Fibroblast of lung (primary cell): Measurements from ENCODE around the gene GNPTG. TPM values are rescaled to one million over a fixed set of nuclear protein-coding genes. Genes with fewer than 3 reads are reported as not detected.

ENCODE experiments used
- DNase-seq, 2 donors: peaks; one replicate each; pipeline versions ENCODE4 v3.0.0 to v3.0.0-alpha.2; 2010; ENCODE audit warnings: low read depth in 2 of 2
- H2AFZ ChIP-seq: 2 replicates; pipeline ENCODE4 v1.5.1; 2012; ENCODE audit warnings: low read length, control low read depth, inconsistent platforms
- H3K27ac ChIP-seq: 2 replicates; pipeline ENCODE4 v1.5.1; 2011; ENCODE audit warnings: low read length, control low read depth; ENCODE audit not compliant: insufficient read depth
- H3K27me3 ChIP-seq: 2 replicates; pipeline ENCODE4 v1.5.1; 2011; ENCODE audit warnings: mild to moderate bottlenecking, low read length; ENCODE audit not compliant: control insufficient read depth, insufficient read depth
- H3K36me3 ChIP-seq: 2 replicates; pipeline ENCODE4 v1.5.1; 2011; ENCODE audit warnings: low read length; ENCODE audit not compliant: control insufficient read depth, insufficient read depth
- H3K4me1 ChIP-seq: 2 replicates; pipeline ENCODE4 v1.5.1; 2011; ENCODE audit warnings: low read length; ENCODE audit not compliant: control insufficient read depth, insufficient read depth; ENCODE audit errors: extremely low read depth
- H3K4me2 ChIP-seq: 2 replicates; pipeline ENCODE4 v1.5.1; 2011; ENCODE audit warnings: low read length, control low read depth; ENCODE audit not compliant: insufficient read depth; ENCODE audit errors: extremely low read depth
- H3K4me3 ChIP-seq, 4 experiments: fragments of 200-600 bp in 1 of 4; sonication (generic) in 1 of 4; replicated peaks in 1 of 4; 2 replicates each; pipeline ENCODE4 v1.5.1; 2011 to 2016; ENCODE audit warnings: low read length in 4 of 4, low read depth in 3 of 4, mild to moderate bottlenecking in 3 of 4, control low read depth in 2 of 4, inconsistent platforms in 1 of 4, mixed read lengths in 1 of 4; ENCODE audit not compliant: insufficient read depth in 1 of 4; ENCODE audit errors: control extremely low read depth in 1 of 4
- H3K79me2 ChIP-seq: 2 replicates; pipeline ENCODE4 v1.5.1; 2012; ENCODE audit warnings: mild to moderate bottlenecking, low read length, inconsistent platforms; ENCODE audit not compliant: control insufficient read depth, insufficient read depth
- H3K9ac ChIP-seq: 2 replicates; pipeline ENCODE4 v1.5.1; 2011; ENCODE audit warnings: mild to moderate bottlenecking, low read length, control low read depth; ENCODE audit not compliant: insufficient read depth
- H3K9me3 ChIP-seq: 2 replicates; pipeline ENCODE4 v1.5.1; 2012; ENCODE audit warnings: low read depth, low read length; ENCODE audit not compliant: control insufficient read depth, insufficient read depth
- H4K20me1 ChIP-seq: 2 replicates; pipeline ENCODE4 v1.5.1; 2011; ENCODE audit warnings: low read length; ENCODE audit not compliant: control insufficient read depth, insufficient read depth; ENCODE audit errors: extremely low read depth
- CTCF ChIP-seq, 2 donors: IDR thresholded peaks in 1 of 2; conservative IDR thresholded peaks in 1 of 2; 1 replicate in 1 of 2; 2 replicates in 1 of 2; pipeline ENCODE4 v1.5.1; 2011 to 2012; ENCODE audit warnings: low read length in 2 of 2, control low read depth in 1 of 2, inconsistent platforms in 1 of 2, low read depth in 1 of 2, mild to moderate bottlenecking in 1 of 2
- EZH2 ChIP-seq: IDR thresholded peaks from 2 replicates; pipeline ENCODE4 v1.5.1; 2012; ENCODE audit warnings: low read length, control low read depth, mild to moderate bottlenecking; ENCODE audit errors: missing control alignments
- polyA plus RNA-seq, 2 donors: library from polyadenylated mRNA; depleted of rRNA in 1 of 2; stranded (reverse) in 1 of 2; unstranded in 1 of 2; fragments of >200 nt; gene quantifications; 2 replicates each; pipeline ENCODE4 v1.2.1, GENCODE V29; 2011 to 2012; ENCODE audit warnings: missing spikeins in 1 of 2
- total RNA-seq: library from RNA; depleted of rRNA; stranded (reverse); fragments of >200 nt; gene quantifications from 2 replicates; pipeline ENCODE4 v1.2.1, GENCODE V29; 2014

Gene GNPTG
- total and polyA plus RNA-seq, 2 donors (not counting 1 experiment from before 2014, with no cell fraction given): 40.8 to 43.2 TPM

GRCh38 chr16:1348926-1349325 lies 2.8 kb upstream of the GNPTG start:
- Histone ChIP-seq H3K9me3 (no peaks in the 10 kb centered on the region), H2AFZ (no peak overlapping the region), H3K27me3 (no peaks in the 10 kb centered on the region), H4K20me1 (no peaks in the 10 kb centered on the region), H3K36me3 (peaks cover 15% of the 10 kb centered on the region), H3K4me2 (no peak overlapping the region), H3K27ac (no peak overlapping the region), H3K9ac (no peak overlapping the region), H3K79me2 (peaks cover 35% of the 10 kb centered on the region), H3K4me1 (peaks cover 5% of the 10 kb centered on the region), H3K4me3 (no peak overlapping the region)
- DNase-seq: no peak
- TF ChIP-seq CTCF (conservative IDR thresholded peaks at IDR 0.05 in 1 of 2, IDR thresholded peaks at IDR 0.05 in 1 of 2; ENCODE audit: low read depth in 1 of 2, low read length in 2 of 2) (no peak), EZH2 (no peak)

GRCh38 chr16:1349351-1349750 lies 2.4 kb upstream of the GNPTG start:
- DNase-seq: no peak
- Histone ChIP-seq H3K27me3 (no peaks in the 10 kb centered on the region), H3K36me3 (peaks cover 15% of the 10 kb centered on the region), H4K20me1 (no peaks in the 10 kb centered on the region), H3K9me3 (no peaks in the 10 kb centered on the region), H3K4me2 (no peak overlapping the region), H3K9ac (no peak overlapping the region), H3K79me2 (peaks cover 39% of the 10 kb centered on the region), H3K4me1 (peaks cover 5% of the 10 kb centered on the region), H2AFZ (no peak overlapping the region), H3K27ac (no peak overlapping the region), H3K4me3 (no peak overlapping the region)
- no peak for TF ChIP-seq CTCF (conservative IDR thresholded peaks at IDR 0.05 in 1 of 2, IDR thresholded peaks at IDR 0.05 in 1 of 2; ENCODE audit: low read depth in 1 of 2, low read length in 2 of 2)

- Histone ChIP-seq H3K9ac (no peak overlapping the region), H3K4me3 (no peak overlapping the region), H3K4me2 (no peak overlapping the region), H3K79me2 (peaks cover 43% of the 10 kb centered on the region), H3K27me3 (no peaks in the 10 kb centered on the region), H2AFZ (no peak overlapping the region), H3K36me3 (peaks cover 15% of the 10 kb centered on the region), H3K27ac (no peak overlapping the region), H3K4me1 (peaks cover 5% of the 10 kb centered on the region), H4K20me1 (no peaks in the 10 kb centered on the region), H3K9me3 (no peaks in the 10 kb centered on the region)
- TF ChIP-seq CTCF (conservative IDR thresholded peaks at IDR 0.05 in 1 of 2, IDR thresholded peaks at IDR 0.05 in 1 of 2; ENCODE audit: low read depth in 1 of 2, low read length in 2 of 2): no peak
- TF ChIP-seq EZH2: no peak
- no peak for DNase-seq
These were observed 1.8 kb upstream of the GNPTG start for GRCh38 chr16:1349951-1350350.
